Measurements from ENCODE around the gene ALAS1.
"Not testable (repeated sequence)": the region's sequence is repeated elsewhere in the genome, so short reads cannot be mapped to it uniquely, and the experiment has no call there.

ALAS1 gene

DNA sequence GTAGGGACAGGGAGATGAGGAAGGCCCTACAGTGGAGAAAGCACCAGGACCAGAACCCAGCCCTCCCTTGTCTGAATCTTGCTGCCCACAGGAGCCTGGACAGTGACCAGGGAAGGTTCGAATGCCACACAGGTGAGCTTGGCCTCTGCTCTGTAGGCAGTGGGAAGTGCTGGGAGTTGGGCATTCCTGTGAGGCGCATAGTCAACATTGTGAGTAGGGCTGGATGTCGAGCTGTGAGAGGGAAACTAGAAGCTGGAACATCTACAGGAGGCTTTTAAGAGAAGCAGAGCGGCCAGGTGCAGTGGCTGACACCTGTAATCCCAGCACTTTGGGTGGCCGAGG lies 20.3 kb upstream of the ALAS1 start:
- no peak for FAIRE-seq

DNA sequence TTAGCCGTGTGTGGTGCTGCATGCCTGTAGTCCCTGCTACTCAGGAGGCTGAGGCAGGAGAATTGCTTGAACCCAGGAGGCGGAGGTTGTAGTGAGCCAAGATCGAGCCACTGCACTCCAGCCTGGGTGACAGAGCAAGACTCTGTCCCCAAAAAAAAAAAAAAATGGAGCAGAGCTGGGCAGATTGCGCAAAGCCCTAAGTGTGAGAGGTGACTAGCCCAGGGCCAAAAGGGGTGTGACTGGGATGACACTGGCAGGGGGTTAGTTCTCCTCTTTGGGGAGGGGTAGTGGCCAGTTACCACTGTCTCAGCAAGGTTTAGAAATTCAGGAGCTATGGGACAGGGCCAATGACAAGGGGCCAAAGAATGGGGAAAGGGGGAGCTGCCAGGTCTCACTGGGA lies 19.8 kb upstream of the ALAS1 start:
- not testable (repeated sequence) for FAIRE-seq

DNA sequence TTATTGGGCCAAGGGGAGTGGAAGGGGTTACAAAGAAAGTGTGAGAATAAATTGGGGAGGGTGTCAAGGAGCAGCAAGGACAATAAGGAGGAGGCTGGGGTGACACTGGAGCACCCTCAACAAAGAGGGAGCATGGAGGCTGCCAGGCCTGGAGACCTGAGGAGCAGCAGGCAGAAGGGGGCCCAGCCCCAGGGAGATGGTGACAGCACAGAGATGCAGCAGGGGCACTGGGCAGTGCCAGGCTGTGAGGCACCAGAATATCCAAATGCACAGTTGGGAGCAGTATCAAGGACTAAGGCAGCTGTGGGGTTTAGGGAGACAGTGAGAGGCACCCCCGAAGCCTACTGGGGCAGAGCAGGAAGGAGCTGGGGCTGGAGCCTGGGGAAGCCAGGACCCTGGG lies 19.4 kb upstream of the ALAS1 start:
- FAIRE-seq: no peak

DNA sequence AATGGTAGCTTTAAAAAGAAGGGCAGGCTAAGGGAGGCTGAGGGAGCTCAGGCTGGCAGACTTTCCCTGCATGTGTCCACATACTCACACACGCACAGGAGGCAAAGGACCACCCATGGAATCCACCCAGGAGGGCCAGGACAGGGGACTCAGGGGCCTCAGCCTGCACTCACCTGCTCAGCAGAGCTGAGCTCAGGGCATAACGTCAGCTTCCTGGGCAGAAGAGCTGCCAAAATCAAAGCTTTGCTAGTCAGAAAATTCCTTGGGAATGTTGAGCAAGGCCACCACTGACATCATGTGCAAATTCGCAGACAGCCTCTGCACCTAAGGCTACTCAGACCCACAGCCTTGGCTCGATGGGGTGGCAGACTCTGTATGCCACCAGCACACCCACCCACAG lies 16.4 kb upstream of the ALAS1 start:
- FAIRE-seq: no peak

DNA sequence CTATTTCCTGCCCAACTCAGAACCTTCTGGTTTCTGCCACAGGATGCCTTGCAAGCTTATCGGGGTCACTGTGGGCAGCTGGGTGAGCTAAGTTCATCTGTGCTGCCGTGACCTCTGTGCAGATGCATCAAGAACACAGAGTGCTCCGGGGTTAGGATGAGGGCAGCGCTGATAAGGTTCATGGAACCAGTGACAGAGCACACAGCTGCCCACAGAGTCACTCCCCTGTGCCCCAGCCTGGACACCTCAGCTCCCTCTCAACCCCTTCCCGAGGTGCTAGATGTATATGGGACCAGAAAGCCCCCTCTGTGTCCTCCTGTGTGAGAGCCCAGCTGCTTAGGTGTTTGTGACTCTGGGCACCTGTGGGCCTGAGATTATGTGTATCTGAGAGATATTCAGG lies 15.8 kb upstream of the ALAS1 start:
- FAIRE-seq: no peak

DNA sequence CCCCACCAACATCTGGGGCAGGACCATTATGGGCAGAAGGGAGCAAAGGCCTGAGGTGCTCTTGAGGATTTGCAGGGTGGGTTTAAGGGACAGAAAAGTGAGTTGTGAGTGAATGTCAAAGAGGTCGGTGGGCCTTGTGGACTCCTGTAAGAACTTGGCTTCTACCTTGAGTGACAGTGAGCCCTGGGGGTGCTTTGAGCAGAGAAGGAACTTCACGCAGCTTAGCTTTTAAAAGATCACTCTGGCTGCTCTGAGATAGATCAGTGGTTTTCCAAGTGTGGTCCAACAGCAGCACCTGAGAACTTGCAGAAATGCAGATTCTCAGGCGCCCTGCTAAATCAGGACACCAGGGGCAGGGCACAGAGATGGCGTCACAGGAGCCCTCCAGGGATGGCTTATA lies 15.3 kb upstream of the ALAS1 start:
- FAIRE-seq: no peak

DNA sequence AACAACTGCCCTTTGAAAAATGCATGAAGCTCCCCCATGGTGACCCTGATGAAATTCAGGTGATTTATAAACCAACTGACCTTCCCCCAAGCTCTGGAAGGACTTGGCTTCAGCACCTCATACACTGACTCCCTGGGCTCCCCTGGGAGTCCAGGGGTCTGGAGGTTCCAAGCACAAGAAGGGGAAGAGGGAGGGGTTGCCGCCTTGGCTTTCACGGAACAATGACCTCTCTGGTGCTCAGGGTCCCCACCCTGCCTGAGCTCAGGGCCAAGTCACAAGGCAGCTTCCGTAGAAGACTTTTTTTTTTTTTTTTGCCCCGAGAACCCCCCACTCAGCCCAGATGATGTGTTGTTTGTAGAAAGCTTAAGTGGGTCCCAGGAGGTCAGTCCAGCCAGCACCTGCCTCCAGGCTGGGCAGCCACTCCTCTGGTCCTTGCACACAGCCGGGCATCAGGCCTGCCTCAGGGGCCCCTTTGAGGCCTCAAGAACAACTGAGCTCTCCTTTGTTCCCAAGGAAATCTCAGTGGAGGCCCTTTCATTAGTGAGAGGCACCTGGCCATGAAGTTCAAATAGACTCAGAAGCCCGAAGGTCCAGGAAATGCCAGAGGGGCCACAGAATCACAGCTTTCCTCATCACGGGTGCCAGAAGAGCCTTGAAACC lies 14.0 kb upstream of the ALAS1 start:
- no peak for FAIRE-seq

DNA sequence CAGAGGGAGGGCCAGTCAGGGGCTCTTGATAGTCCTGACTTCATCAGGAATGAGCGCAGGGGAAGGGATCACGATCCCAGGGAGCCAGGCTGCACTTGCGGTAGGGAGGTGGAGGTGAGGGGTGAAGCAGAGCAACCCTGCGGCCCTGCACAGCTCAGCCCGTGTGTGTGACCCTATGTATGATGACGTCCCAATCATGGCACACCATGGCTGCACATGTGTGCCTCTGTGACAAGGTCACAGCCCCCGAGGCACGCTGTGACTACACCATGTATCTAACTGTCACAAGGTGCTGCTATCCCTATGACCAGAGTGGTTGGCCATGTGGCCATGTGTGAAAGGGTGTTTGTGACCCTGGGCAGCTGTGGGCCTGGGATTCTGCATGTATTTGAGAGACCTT lies 13.3 kb upstream of the ALAS1 start:
- no peak for FAIRE-seq

DNA sequence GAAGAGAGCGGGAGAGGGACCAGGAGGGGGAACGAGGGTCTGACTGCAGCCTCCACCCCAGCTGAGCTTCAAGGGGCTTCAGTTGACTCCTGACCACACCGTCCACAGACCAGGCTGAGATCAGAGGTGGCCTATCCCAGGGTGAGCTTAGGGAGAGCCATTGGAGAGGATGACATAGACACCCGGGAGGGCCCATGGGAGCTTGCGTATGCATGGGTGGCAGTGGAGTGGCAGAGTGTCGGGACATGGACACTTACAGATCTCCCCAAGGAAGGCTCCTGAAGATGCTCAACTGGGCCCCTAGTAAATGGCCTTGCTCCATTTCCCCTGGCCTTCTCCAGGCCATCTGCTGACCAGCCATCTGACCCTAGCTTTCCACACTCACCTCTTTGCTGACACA lies 12.6 kb upstream of the ALAS1 start:
- FAIRE-seq: no peak

DNA sequence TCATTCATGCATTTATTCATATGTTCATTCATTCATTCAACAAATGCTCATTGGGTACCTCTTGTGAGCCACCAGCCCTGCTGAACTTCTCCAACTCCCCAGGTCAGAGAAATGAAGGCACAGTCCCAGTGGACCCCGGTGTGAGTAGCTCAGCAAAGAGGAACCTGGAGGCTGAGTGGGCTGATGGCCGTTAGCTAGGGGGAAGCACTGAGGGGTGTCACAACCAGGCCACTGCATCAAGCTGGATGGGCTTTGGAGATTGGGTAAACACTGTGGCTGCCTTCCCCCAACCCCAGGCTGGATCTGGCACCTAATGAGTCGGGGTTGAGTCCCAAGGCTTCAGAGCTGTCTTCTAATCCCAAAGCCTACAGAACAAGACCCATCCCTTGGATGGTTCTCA lies 12.1 kb upstream of the ALAS1 start:
- FAIRE-seq: no peak

DNA sequence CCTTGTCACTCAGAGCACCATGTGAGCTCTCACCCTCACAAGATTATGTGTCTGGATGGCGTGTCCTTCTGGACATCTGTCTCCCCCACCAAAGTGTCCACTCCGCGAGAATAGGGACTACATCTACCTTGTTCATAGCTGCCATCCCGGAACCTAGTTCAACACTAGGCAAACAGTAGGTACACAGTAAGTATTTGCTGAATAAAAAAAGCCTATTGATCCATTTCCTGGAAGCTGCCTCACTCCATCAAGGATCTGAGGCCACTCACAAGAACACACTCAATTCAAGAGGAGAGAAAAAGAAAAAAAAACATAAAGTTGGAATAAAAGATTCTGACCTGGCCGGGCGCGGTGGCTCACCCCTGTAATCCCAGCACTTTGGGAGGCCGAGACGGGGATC lies 11.2 kb upstream of the ALAS1 start:
- no peak for FAIRE-seq

DNA sequence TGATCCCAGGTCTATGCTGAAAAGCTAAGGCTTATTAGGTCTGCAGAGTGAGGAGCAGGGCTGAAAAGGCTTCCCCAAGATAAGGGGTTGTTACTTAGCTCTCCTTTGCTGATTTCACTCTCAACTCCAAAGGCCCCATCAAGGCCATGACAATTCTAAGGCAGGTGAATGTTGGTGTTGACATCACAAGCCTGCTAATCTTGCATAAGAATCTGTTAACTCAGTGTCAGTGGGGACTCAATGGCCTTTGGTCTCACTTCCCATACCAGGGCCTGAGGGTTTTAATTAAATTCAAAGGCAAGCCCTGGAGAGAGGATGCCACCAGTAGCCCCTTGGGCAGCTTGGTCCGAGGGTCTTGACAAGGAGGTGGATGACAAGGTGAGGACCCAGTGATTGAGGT lies 9.4 kb upstream of the ALAS1 start:
- no peak for FAIRE-seq

DNA sequence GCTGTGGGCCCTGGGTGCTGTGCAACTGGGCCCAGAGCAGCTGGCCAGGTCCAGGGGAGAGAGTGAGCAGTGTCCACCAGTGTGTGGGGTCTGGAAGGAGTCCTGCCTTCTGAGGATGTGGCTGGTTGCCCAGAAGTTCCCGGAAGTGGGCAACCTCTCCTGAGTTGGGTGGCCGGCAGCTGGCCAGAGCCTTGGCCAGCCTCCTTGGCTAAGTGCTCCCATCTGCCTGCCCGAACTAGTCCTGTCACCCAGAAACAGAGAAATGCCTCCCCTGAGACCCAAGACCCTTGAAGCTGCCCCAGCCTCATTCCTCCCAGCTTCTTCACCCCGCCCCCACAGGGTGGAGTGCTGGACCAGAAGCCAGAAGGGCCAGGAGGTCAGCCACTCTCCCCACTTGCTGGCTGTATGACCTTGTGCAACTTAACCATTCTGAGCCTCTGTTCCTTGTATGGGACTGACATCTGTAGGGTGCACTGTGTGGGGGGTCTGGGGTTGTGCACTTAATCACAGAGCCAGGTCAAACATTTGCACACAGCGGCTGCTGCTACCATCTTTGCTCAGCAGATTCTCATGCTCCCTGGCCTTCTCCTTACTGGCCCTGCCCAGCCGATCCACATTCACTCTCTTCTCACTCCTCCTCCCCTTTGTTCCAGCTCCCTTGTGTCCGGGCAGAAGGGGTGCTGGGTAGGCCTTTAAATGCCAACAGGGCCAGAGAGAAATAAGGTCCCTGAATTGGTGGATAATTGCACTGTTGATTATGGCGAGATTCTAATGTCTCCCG lies 7.5 kb upstream of the ALAS1 start:
- FAIRE-seq: no peak

DNA sequence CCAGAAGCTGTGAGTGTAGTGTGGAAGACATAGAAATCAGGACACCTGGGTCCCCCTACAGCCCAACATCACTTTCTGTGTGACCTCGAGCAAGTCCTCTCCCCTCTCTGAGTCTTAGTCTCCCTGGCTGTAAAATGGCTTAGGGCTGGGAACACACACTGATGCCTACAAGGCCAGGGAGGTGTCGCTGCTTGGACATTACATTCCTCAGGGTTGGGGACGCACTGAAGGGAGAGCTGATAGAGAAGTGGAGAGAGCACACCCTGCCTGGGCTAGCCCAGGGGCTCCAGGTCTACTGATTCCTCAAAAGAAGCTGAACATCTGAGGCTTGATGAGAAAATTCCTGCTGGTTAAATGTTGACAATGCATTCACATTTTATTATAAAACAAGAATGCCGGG lies 6.3 kb upstream of the ALAS1 start:
- no peak for FAIRE-seq

DNA sequence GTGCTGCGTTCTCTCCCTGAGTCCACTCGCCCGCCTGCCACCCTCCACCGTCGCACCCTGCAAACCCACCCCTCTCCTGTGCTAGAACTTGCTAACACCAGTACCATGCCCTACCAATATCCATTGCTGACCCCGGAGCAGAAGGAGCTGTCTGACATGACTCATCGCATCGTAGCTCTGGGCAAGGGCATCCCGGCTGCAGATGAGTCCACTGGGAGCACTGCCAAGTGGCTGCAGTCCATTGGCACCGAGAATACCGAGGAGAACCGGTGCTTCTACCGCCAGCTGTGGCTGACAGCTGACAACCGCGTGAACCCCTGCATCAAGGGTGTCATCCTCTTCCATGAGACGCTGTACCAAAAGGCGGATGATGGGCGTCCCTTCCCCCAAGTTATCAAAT lies 4.9 kb upstream of the ALAS1 start:
- no peak for FAIRE-seq

DNA sequence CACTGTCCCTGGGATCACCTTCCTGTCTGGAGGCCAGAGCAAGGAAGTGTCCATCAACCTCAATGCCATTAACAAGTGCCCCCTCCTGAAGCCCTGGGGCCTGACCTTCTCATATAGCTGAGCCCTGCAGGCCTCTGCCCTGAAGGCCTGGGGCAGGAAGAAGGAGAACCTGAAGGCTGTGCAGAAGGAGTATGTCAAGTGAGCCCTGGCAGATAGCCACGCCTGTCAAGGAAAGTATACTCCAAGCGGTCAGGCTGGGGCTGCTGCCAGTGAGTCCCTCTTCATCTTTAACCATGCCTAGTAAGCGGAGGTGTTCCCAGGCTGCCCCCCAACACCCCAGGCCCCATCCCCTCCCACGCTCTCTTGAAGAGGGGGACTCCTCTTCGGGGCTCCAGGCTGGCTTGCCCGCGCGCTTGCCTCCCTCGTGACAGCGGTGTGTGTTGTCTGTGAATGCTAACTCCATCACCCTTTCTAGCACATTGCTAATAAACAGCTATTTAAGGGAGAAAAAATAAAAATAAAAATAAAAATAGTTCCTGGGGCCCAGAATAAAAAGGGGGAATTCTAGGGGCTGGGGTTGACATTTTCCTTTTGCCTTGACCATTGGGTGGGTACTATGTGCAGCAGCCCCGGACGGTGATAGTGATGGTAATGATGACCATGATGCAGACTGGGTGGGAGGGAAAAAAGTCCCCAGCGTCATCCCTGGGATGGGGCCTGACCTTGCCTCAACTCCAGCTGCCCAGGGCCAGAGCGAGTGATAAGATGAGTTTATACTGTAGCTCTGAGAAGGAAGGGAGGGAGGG lies 3.3 kb upstream of the ALAS1 start:
- no peak for FAIRE-seq

DNA sequence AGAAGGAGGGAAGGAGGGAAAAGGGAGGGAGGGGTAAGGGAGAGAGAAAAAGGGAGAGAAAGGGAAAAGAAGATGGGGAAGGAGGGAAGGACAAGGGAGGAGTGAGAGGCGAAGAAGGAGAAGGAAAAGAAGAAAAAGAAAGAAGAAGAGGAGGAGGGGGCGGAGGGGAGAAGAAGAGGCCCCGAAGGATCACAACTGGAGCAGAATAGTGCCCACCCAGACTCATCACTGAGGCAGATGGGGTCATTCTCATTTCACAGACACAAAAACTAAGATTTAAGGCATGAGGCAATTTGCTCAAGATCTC lies 2.7 kb upstream of the ALAS1 start:
- no peak for FAIRE-seq

DNA sequence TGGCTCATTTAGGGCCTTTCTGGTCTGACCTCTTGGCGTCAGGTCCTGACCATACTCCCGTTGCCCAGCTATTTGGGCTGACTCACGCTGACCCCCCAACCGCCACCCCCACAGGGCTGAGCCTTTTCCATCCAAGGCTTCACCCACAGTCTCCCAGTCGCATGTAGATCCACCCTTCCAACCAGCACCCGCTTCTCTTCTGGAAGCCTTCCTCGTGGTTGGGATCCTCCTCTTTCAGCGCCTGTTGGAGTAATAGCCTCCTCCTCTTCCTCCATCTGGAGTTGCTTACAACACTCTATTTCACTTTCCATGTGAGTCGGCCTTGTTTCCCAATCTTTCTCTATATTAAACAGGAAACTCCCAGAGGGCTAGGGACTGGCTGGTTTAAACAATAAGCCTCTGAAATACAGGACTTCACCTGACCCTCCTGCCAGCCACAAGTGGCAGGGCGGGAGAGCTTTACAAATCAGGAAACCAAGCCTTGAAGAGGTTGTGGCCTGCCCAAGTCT lies 2.1 kb upstream of the ALAS1 start:
- FAIRE-seq: no peak

DNA sequence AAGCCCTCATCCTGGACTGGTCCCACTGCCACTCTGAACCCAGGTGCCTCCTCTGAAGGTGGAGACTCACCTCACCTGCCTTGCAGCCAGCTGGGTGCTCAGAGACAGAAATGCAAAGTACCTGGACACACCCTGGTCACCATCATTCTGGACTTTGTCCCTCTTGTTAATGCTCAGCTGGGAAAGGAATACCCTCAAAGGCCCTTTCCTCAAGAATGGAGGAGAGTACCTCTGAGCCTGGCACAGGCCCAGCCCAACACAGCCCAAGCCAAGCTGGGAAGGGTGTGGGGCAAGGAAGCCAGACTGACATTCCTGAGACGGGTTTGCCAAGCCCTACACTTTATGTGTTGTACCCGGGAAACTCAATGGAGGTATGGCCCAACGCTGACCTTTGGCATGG lies 983 bp upstream of the ALAS1 start:
- FAIRE-seq: no peak

DNA sequence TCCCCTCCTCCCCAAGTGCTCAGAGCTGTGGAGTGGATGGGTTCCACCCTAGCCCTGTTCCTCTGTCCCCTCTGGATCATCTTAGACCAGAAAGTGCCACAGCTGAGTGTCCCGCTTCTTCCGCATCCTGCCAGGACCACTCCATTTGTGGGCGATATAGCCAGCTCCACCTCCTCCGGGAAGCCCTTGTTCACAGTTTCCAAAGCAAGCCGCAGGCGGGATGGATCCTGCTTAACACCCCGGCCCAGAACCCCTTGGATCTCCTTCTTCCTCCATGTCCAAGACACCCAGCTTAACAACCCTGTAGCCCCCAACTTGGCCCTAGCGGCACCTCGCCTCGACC lies 490 bp upstream of the ALAS1 start:
- no peak for FAIRE-seq

DNA sequence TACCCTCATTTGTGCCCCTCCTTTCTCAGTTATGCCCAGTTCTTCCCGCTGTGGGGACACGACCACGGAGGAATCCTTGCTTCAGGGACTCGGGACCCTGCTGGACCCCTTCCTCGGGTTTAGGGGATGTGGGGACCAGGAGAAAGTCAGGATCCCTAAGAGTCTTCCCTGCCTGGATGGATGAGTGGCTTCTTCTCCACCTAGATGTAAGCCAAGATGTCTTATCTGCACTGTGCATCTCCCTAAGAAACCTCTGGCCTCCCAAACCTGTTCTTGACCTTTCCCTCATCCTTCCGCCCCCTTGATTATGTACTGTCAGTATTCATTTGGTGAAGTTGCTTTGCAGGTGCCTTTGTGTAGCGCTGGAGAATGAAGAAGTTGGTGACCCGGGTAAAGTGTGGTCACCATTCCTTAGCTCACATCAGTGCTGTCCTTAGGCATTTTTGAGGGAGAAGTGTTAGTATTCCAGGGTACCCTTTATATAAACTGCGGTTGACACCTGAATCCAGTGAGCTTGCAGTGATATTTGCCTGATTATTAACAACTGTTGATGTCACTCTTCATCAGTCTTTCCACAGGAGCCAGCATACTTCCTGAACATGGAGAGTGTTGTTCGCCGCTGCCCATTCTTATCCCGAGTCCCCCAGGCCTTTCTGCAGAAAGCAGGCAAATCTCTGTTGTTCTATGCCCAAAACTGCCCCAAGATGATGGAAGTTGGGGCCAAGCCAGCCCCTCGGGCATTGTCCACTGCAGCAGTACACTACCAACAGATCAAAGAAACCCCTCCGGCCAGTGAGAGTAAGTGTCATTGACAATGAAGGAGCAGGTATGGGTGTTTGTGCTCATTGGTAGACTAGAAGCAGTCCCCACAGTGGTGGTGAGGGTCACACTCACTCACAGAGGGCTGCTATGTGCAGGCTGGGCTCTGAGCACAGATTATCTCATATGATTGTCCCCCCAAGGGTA lies 966 bp downstream of the ALAS1 start:
- FAIRE-seq: no peak

DNA sequence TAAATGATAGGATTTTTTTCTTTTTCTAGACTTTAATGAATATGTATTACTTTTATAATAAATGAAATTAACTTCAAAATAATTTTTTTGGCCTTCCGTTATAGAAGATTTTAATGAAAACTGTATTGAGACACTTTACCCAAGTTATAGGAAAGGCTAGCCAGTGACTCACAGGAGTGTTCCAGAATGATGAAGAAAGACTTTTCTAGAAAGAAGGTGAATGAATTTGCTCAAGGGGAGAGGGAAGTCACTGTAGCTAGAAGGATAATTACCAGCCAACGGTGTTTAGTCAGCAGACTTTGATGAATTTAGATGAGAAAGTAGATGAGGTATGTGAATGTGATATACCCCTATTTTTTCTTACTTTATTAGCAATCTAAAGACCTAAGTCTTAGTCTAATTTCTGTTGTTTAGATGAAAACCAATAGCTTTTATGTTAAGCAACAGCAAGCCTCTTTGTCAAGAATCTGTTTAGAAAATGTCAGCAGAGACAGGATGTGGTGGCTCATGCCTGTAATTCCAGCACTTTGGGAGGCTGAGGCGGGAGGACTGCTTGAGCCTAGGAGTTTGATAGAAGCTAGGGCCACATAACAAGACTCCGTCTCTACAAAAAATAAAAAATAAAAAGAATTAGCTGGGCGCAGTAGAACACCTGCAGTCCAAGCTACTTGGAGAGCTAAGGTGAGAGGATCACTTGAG lies 3.2 kb downstream of the ALAS1 start:
- FAIRE-seq: peak; percentile 88

All from islet of Langerhans (tissue), 1 donor.